ENCODE data around the gene FIZ1. TPM values are rescaled to one million over a fixed set of nuclear protein-coding genes. Genes with fewer than 3 reads are reported as not detected.

The FIZ1 gene
- total RNA-seq, 4 donors from 2014 or later: 4.7 to 11.2 (median 9.9) TPM

DNA sequence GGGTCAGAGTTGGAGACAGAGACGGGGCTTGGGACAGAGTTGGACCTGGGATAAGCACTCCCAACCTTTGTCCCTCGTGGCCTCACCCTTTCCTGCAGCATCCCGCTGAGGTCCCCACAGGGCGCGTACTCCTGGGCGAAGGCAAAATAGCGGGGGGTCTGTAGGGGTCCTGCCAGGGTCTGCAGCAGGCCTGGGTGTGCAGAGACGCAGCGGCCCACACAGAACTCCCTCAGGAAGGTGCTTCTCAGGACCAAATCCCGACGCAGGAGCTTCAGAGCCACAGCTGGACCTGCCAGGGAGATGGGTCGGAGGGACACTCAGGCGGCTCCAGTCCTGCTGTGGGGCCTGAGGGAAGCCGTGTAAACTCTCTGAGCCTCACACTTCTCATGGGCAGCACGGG lies 55.3 kb downstream of the FIZ1 start:
- peaks cover 0 to 29% (median 0%) of the 10 kb centered on the region in 3 donors for H3K4me1 ChIP-seq
- peaks cover 61% of the 10 kb centered on the region for H3K27me3 ChIP-seq
- H3K27ac ChIP-seq: no peak overlapping the region
- no peak for ATAC-seq
- WGBS, 2 donors (ENCODE audit: low coverage in 1 of 2): 48 to 80% methylated on average over 2 of the region's 15 CpGs
- H3K4me3 ChIP-seq: no peak overlapping the region
- H3K36me3 ChIP-seq: no peaks in the 10 kb centered on the region
- H3K9me3 ChIP-seq: no peaks in the 10 kb centered on the region
- no peak for TF ChIP-seq EP300 (IDR thresholded peaks at IDR 0.05)
- no peak for TF ChIP-seq POLR2A (IDR thresholded peaks at IDR 0.05)
- TF ChIP-seq POLR2AphosphoS5 (IDR thresholded peaks at IDR 0.05): no peak
- TF ChIP-seq CTCF (IDR thresholded peaks at IDR 0.05): no peak

DNA sequence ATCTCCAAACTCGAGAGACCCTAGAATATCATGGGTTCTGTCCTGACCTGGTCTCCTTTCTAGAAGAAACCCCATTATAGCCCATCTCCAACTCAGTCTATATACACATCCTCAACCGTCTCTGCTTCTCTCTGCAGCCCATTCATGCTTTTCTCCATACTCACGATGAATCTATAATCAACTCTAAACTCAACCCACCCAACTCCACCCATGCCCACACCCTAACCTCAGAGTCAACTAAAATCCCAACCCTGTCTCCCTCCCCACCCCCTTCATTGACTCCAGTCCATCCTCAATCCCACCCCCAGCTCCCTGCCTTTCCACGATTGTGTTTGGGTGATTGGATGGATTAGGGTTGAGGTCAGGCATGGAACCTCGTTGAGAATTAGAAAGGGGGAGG lies 55.8 kb downstream of the FIZ1 start:
- H3K4me3 ChIP-seq: no peak overlapping the region
- peaks cover 56% of the 10 kb centered on the region for H3K27me3 ChIP-seq
- peaks cover 0 to 34% (median 0%) of the 10 kb centered on the region in 3 donors for H3K4me1 ChIP-seq
- H3K27ac ChIP-seq: no peak overlapping the region
- TF ChIP-seq EP300 (IDR thresholded peaks at IDR 0.05) (no peak), POLR2A (IDR thresholded peaks at IDR 0.05) (no peak), POLR2AphosphoS5 (IDR thresholded peaks at IDR 0.05) (no peak), CTCF (IDR thresholded peaks at IDR 0.05) (no peak)
- no peak for ATAC-seq
- no peaks in the 10 kb centered on the region for H3K36me3 ChIP-seq
- H3K9me3 ChIP-seq: no peaks in the 10 kb centered on the region
- 77 to 89% methylated on average over 3 of the region's 5 CpGs for WGBS, 2 donors (ENCODE audit: low coverage in 1 of 2)

DNA sequence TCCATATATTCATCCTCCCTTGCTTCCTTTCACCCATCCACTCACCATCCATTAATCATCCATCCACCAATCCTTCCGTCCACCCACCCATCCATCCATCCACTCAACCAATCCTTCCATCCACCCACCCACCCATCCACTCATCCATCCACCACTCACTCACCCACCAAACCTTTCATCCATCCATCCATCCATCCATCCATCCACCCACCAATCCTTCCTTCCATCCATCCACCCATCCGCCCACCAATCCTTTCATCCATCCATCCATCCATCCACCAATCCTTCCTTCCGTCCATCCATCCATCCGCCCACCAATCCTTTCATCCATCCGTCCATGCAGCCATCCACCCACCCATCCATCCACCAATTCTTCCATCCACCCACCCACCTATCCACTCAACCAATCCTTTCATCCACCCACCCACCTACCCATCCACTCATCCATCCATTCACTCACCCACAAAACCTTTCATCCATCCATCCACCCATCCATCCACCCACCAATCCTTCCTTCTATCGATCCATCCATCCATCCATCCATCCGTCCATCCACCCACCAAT lies 56.9 kb downstream of the FIZ1 start:
- 76 to 80% methylated on average over 6 to 7 of the region's 7 CpGs for WGBS, 2 donors (ENCODE audit: low coverage in 1 of 2)
- Histone ChIP-seq H3K27ac (no peak overlapping the region), H3K4me3 (no peak overlapping the region), H3K27me3 (peaks cover 45% of the 10 kb centered on the region), H3K36me3 (no peaks in the 10 kb centered on the region), H3K4me1 (peaks cover 0 to 29% (median 0%) of the 10 kb centered on the region in 3 donors), H3K9me3 (no peaks in the 10 kb centered on the region)
- TF ChIP-seq CTCF (IDR thresholded peaks at IDR 0.05): no peak
- no peak for TF ChIP-seq EP300 (IDR thresholded peaks at IDR 0.05)
- no peak for TF ChIP-seq POLR2AphosphoS5 (IDR thresholded peaks at IDR 0.05)
- TF ChIP-seq POLR2A (IDR thresholded peaks at IDR 0.05): no peak
- no peak for ATAC-seq

Other genes with a start within 250 kb of the FIZ1 start
- gene COX6B2, start 244.8 kb downstream of the FIZ1 start, total RNA-seq: not detected
- gene GARIN5B, start 236.3 kb downstream of the FIZ1 start, total RNA-seq: not detected
- gene IL11, start 229.1 kb downstream of the FIZ1 start, total RNA-seq: under 1 TPM in 1 of 4 donors, not detected in 3; 0.67 TPM
- gene TMEM190, start 222.7 kb downstream of the FIZ1 start, total RNA-seq: not detected
- gene TMEM238, start 215.2 kb downstream of the FIZ1 start, total RNA-seq: 1 to 10 TPM in 2 of 4 donors, not detected in 2; 1.6 to 6.0 TPM
- 100 to 1,000 TPM; 174 to 282 (median 271) TPM for gene RPL28, start 213.6 kb downstream of the FIZ1 start, total RNA-seq
- 10 to 100 TPM; 12.6 to 17.7 (median 15.4) TPM for gene UBE2S, start 191.7 kb downstream of the FIZ1 start, total RNA-seq
- gene SHISA7, start 156.2 kb downstream of the FIZ1 start, total RNA-seq: not detected
- gene ISOC2, start 137.9 kb downstream of the FIZ1 start, total RNA-seq: 10 to 100 TPM; 39.0 to 78.5 (median 63.8) TPM
- not detected for gene C19orf85, start 134.8 kb downstream of the FIZ1 start, total RNA-seq
- gene ZNF628, start 122.9 kb downstream of the FIZ1 start, total RNA-seq: 10 to 100 TPM in 1 of 4 donors, 1 to 10 TPM in 3; 2.4 to 13.0 (median 4.9) TPM
- gene NAT14, start 114.3 kb downstream of the FIZ1 start, total RNA-seq: 10 to 100 TPM in 1 of 4 donors, 1 to 10 TPM in 3; 7.4 to 14.0 (median 7.9) TPM
- gene SSC5D, start 111.1 kb downstream of the FIZ1 start, total RNA-seq: 10 to 100 TPM in 3 of 4 donors, 1 to 10 TPM in 1; 6.3 to 39.2 (median 23.5) TPM
- not detected for gene SBK2, start 62.4 kb downstream of the FIZ1 start, total RNA-seq
- under 1 TPM in 2 of 4 donors, not detected in 2; 0.40 TPM for gene SBK3, start 54.0 kb downstream of the FIZ1 start, total RNA-seq
- 1 to 10 TPM; 2.8 to 6.9 (median 3.9) TPM for gene ZNF579, start 18.7 kb downstream of the FIZ1 start, total RNA-seq
- 10 to 100 TPM; 20.3 to 33.5 (median 26.4) TPM for gene ZNF524, start 771 bp upstream of the FIZ1 start, total RNA-seq
- gene ZNF865, start 6.1 kb upstream of the FIZ1 start, total RNA-seq: 10 to 100 TPM in 1 of 4 donors, 1 to 10 TPM in 3; 4.6 to 12.0 (median 6.4) TPM
- 1 to 10 TPM in 3 of 4 donors, under 1 TPM in 1; 0.54 to 8.1 (median 4.8) TPM for gene ZNF784, start 25.0 kb upstream of the FIZ1 start, total RNA-seq
- 10 to 100 TPM; 28.9 to 44.1 (median 35.2) TPM for gene ZNF580, start 41.5 kb upstream of the FIZ1 start, total RNA-seq
- gene ZNF581, start 44.1 kb upstream of the FIZ1 start, total RNA-seq: 10 to 100 TPM in 3 of 4 donors, 1 to 10 TPM in 1; 8.4 to 17.5 (median 11.4) TPM
- gene CCDC106, start 48.7 kb upstream of the FIZ1 start, total RNA-seq: 10 to 100 TPM; 11.4 to 28.5 (median 15.5) TPM
- 10 to 100 TPM; 68.9 to 97.9 (median 91.4) TPM for gene U2AF2, start 55.5 kb upstream of the FIZ1 start, total RNA-seq
- 100 to 1,000 TPM in 1 of 4 donors, 10 to 100 TPM in 3; 44.8 to 165 (median 70.2) TPM for gene EPN1, start 75.7 kb upstream of the FIZ1 start, total RNA-seq
- gene NLRP9, start 138.9 kb upstream of the FIZ1 start, total RNA-seq: not detected
- not detected for gene RFPL4A, start 159.6 kb upstream of the FIZ1 start, total RNA-seq
- gene RFPL4AL1, start 169.6 kb upstream of the FIZ1 start, total RNA-seq: not detected
- gene NLRP11, start 232.5 kb upstream of the FIZ1 start, total RNA-seq: not detected
- gene NLRP4, start 237.0 kb upstream of the FIZ1 start, total RNA-seq: not detected